ENCODE results near the gene PROCA1.

- TF ChIP-seq, protein P1, sequence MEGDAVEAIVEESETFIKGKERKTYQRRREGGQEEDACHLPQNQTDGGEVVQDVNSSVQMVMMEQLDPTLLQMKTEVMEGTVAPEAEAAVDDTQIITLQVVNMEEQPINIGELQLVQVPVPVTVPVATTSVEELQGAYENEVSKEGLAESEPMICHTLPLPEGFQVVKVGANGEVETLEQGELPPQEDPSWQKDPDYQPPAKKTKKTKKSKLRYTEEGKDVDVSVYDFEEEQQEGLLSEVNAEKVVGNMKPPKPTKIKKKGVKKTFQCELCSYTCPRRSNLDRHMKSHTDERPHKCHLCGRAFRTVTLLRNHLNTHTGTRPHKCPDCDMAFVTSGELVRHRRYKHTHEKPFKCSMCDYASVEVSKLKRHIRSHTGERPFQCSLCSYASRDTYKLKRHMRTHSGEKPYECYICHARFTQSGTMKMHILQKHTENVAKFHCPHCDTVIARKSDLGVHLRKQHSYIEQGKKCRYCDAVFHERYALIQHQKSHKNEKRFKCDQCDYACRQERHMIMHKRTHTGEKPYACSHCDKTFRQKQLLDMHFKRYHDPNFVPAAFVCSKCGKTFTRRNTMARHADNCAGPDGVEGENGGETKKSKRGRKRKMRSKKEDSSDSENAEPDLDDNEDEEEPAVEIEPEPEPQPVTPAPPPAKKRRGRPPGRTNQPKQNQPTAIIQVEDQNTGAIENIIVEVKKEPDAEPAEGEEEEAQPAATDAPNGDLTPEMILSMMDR (conservative IDR thresholded peaks at IDR 0.05 in 1 of 2, IDR thresholded peaks at IDR 0.05 in 1 of 2; ENCODE audit: extremely low read depth in 1 of 2, insufficient read depth in 1 of 2, low read depth in 1 of 2, low read length in 2 of 2) = no peak
- no peak for TF ChIP-seq EZH2 (IDR thresholded peaks at IDR 0.05; ENCODE audit: borderline replicate concordance, low read length)
Observed at GRCh38 chr17:28662527-28662829, 49.2 kb downstream of the PROCA1 start.

Data from mammary epithelial cell (primary cell).